NCI-H2107 (cell line): ENCODE results near the gene OR6C70.
"Not testable (repeated sequence)": the region's sequence is repeated elsewhere in the genome, so short reads cannot be mapped to it uniquely, and the experiment has no call there.

ENCODE experiments used
- DNase-seq: peaks from one replicate; lab custom pipeline; 2025; lab: John Stamatoyannopoulos, UW

The OR6C70 gene

GRCh38 chr12:55470088-55470829, at the start of gene OR6C70:
TSS of gene OR6C70 (minus strand) at chr12:55470138. CDS start at chr12:55470138, 0 bp downstream.
- DNase-seq = no peak

- no peak for DNase-seq
These were observed 46.5 kb upstream of the OR6C70 start for GRCh38 chr12:55516391-55516790.

GRCh38 chr12:55515696-55516095, 45.8 kb upstream of the OR6C70 start:
- no peak for DNase-seq

- no peak for DNase-seq
These were observed 31.7 kb upstream of the OR6C70 start for GRCh38 chr12:55501601-55502000.

- no peak for DNase-seq
These were observed 29.9 kb upstream of the OR6C70 start for GRCh38 chr12:55499810-55500252.

GRCh38 chr12:55499231-55499630, 29.3 kb upstream of the OR6C70 start:
- DNase-seq = no peak

- no peak for DNase-seq
These were observed 25.6 kb upstream of the OR6C70 start for GRCh38 chr12:55495490-55495889.

GRCh38 chr12:55492078-55492477, 22.1 kb upstream of the OR6C70 start, which contains the start of gene OR6C68:
TSS of gene OR6C68 (plus strand) at chr12:55492378. CDS start at chr12:55492378, 0 bp downstream.
- DNase-seq = no peak

GRCh38 chr12:55484284-55484683, 14.3 kb upstream of the OR6C70 start:
- not testable (repeated sequence) for DNase-seq

GRCh38 chr12:55479136-55479535, 9.2 kb upstream of the OR6C70 start:
- DNase-seq = not testable (repeated sequence)

GRCh38 chr12:55472264-55472663, 2.3 kb upstream of the OR6C70 start:
- no peak for DNase-seq

- DNase-seq = no peak
These were observed 647 bp downstream of the OR6C70 start for GRCh38 chr12:55469291-55469690.

GRCh38 chr12:55467836-55468235, 2.1 kb downstream of the OR6C70 start:
- no peak for DNase-seq

GRCh38 chr12:55464926-55465325, 5.0 kb downstream of the OR6C70 start:
- DNase-seq = not testable (repeated sequence)

GRCh38 chr12:55448825-55449224, 21.1 kb downstream of the OR6C70 start:
- no peak for DNase-seq

- no peak for DNase-seq
These were observed 23.6 kb downstream of the OR6C70 start for GRCh38 chr12:55446326-55446725.

- DNase-seq = no peak
These were observed 24.6 kb downstream of the OR6C70 start for GRCh38 chr12:55445357-55445756.

GRCh38 chr12:55443776-55444175, 26.2 kb downstream of the OR6C70 start, which contains the start of gene OR6C2:
TSS of gene OR6C2 (plus strand) at chr12:55444076. CDS start at chr12:55452214, 8,138 bp downstream.
- no peak for DNase-seq

GRCh38 chr12:55441233-55441632, 28.7 kb downstream of the OR6C70 start:
- not testable (repeated sequence) for DNase-seq

GRCh38 chr12:55428331-55429243, 41.4 kb downstream of the OR6C70 start:
- DNase-seq = no peak

GRCh38 chr12:55425954-55426353, 44.0 kb downstream of the OR6C70 start, which contains the start of gene OR6C76:
TSS of gene OR6C76 (plus strand) at chr12:55426254. CDS start at chr12:55426254, 0 bp downstream.
- DNase-seq = no peak

- no peak for DNase-seq
These were observed 49.5 kb downstream of the OR6C70 start for GRCh38 chr12:55420307-55420962.
